ENCODE results near the gene PSMC3IP.

DNA sequence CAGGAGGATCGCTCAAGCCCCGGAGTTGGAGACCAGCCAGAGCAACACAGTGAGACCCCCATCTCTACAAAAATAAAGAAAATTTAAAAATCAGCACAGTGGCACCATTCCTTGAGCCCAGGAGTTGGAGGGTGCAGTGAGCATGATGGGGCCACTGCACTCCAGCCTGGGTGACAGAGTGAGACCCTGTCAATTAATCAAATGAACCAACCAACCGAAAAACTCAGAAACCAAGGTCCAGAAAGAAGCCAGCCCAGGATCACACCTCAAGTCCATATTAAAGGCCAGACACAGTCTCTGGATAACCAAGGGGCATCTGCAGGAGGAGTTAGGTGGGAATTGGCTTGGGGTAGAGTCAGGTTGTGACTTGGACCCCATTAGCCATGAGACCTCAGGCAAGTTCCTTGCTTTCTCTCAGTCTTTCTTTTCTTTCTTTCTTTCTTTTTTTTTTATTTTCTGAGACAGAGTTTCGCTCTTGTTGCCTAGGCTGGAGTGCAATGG is 22.4 kb downstream of the PSMC3IP start:
- TF ChIP-seq, protein P1, sequence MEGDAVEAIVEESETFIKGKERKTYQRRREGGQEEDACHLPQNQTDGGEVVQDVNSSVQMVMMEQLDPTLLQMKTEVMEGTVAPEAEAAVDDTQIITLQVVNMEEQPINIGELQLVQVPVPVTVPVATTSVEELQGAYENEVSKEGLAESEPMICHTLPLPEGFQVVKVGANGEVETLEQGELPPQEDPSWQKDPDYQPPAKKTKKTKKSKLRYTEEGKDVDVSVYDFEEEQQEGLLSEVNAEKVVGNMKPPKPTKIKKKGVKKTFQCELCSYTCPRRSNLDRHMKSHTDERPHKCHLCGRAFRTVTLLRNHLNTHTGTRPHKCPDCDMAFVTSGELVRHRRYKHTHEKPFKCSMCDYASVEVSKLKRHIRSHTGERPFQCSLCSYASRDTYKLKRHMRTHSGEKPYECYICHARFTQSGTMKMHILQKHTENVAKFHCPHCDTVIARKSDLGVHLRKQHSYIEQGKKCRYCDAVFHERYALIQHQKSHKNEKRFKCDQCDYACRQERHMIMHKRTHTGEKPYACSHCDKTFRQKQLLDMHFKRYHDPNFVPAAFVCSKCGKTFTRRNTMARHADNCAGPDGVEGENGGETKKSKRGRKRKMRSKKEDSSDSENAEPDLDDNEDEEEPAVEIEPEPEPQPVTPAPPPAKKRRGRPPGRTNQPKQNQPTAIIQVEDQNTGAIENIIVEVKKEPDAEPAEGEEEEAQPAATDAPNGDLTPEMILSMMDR (IDR thresholded peaks at IDR 0.05): no peak
- TF ChIP-seq EP300 (IDR thresholded peaks at IDR 0.05): no peak

All from upper lobe of left lung (tissue), 4 donors.